Measurements from ENCODE around the gene FBN1.

DNA sequence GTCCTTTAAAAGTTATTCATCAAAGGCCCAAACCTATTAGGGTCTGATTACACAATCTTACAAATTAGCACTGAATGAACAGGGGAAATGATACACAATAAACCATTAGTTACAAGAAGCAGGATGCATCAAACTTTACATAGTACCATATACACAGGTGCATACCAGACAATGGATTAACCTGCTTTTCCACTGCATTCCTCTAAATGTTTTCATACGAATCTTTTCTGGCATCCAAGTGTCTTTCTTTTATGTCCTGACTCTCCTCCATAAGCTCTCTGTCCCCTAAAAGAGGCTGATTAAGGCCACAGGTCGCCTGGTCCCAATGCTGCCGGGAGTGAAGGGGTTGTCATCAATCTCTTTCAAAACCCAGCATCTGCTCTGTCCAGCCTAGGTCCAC is 11.4 kb downstream of the FBN1 start:
- TF ChIP-seq, protein P1, sequence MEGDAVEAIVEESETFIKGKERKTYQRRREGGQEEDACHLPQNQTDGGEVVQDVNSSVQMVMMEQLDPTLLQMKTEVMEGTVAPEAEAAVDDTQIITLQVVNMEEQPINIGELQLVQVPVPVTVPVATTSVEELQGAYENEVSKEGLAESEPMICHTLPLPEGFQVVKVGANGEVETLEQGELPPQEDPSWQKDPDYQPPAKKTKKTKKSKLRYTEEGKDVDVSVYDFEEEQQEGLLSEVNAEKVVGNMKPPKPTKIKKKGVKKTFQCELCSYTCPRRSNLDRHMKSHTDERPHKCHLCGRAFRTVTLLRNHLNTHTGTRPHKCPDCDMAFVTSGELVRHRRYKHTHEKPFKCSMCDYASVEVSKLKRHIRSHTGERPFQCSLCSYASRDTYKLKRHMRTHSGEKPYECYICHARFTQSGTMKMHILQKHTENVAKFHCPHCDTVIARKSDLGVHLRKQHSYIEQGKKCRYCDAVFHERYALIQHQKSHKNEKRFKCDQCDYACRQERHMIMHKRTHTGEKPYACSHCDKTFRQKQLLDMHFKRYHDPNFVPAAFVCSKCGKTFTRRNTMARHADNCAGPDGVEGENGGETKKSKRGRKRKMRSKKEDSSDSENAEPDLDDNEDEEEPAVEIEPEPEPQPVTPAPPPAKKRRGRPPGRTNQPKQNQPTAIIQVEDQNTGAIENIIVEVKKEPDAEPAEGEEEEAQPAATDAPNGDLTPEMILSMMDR (IDR thresholded peaks at IDR 0.05), result no peak
- no peak for TF ChIP-seq POLR2A (IDR thresholded peaks at IDR 0.05)
